Stimulated activated CD8-positive, alpha-beta memory T cell treated with anti-CD3 and anti-CD28 coated beads, Interleukin-15, amount 100 ng/mL, for 1 hour (primary cell): ENCODE data around the gene NCBP3.
"Not testable (repeated sequence)": the region's sequence is repeated elsewhere in the genome, so short reads cannot be mapped to it uniquely, and the experiment has no call there.

Experiments
- DNase-seq: peaks from one replicate; pipeline ENCODE4 v3.0.0-alpha.2; 2020; ENCODE audit warnings: low read depth

NCBP3 gene

GRCh38 chr17:3792481-3792880 is 53.6 kb downstream of the NCBP3 start:
- DNase-seq, result no peak

DNA sequence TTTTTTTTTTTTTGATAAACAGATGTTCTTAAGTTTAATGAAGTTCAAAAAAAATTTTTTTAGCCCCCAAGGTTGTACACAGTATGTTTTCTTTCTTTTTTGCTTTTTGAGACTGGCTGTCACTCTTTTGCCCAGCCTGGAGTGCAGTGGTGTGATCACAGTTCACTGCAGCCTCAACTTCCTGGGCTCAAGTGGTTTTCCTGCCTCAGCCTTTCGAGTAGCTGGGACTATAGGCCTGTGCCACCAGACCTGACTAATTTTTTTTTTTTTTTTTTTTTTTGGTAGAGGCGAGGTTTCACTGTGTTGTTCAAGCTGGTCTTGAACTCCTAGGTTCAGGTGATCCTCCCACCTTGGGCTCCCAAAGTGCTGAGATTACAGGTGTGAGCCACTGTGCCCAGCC is 57.8 kb downstream of the NCBP3 start:
- DNase-seq, result no peak

GRCh38 chr17:3785323-3785722 is 60.7 kb downstream of the NCBP3 start:
- not testable (repeated sequence) for DNase-seq

GRCh38 chr17:3782751-3783150 is 63.3 kb downstream of the NCBP3 start:
- no peak for DNase-seq

- DNase-seq, result no peak
Measured at GRCh38 chr17:3780986-3781385, 65.1 kb downstream of the NCBP3 start.

DNA sequence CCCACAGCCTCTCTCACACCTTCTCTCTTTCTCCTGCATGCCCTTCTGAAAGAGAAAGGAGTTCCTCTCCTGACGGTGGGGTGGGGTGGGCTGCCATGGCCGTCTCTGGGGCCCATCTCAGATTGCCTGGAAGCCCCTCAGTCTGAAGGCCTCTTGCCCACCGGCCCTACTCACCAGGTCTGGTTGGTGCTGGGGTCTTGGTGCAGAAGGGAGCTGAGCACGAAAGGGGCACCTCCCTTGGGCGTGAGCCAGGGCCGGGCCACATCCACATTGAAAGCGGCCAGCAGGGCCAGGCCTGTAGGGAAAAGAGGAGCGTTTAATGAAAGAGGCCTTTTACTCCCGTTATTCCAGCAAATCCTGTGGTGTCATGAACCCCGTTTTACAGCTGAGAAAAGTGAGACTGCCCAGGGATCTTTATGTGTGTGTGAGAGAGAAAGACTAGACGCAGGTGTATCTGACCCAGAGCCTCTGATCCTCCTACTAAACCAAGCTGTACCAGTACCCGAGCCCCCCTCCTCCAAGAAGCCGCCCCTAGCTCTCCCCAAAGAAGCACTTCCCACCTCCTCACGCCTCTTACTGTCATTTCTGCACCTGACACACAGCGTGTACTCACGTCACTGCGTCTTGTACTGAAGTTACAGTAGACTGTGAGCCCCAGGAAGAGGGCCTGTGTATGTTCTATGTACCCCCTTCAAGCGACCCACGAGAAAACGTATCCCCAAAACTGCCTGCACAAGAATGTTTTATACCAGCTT is 68.5 kb downstream of the NCBP3 start:
- DNase-seq, result no peak

GRCh38 chr17:3773966-3774365 is 72.1 kb downstream of the NCBP3 start:
- no peak for DNase-seq

DNA sequence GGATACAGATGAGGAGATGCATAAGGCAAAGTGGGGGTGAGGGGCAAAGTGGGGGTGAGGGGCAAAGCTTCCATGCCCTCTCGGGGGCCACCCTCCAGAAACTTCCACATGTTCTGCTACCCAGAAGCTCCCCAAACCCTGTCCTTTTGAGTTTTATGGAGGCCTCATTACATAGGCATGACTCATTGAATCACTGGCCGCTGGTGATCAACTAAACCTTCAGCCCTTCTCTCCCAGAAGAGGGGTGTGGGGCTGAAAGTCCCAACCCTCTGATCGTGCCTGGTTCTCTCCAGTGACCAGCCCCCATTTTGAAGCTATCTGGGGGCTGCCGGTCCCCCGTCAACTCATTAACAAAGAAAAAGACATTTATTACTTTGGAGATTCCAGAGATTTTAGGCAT is 72.5 kb downstream of the NCBP3 start:
- no peak for DNase-seq

DNA sequence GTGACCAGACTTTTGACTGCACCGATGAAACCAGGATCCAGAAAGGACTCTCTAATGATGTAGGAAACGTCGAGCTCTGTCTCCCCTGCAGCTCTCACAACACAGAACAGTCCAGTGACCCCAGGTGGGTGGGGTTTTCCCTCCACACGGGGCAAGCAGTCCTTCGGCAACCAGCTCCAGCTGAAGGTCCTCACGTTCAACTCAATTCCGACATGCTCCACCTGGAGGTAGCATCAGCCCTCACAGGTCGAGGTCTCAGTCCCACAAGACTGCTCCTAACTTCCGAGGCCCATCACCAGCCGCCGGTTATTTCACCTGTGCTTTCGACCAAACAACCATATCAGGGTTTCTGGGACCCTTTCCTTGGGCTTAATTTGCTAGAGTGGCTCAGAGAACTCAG is 73.3 kb downstream of the NCBP3 start:
- no peak for DNase-seq

DNA sequence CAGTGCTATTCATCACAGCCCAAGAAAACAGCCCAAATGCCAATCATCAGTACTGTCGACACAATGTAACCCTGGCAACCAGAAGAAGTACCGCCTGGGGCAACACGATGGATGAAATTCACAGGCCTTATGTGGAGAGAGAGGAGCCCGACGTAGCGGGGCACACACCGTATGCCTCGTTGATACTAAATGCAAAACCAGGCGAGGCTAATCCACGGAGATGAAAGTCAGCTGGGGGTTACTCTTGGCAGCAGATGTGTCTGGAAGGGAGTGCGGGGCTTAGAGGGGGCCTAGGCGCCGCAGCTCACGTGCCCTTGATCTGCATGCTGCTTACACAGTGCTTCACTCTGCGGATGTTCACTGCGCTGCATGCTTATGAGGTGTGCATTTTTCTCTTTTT is 74.9 kb downstream of the NCBP3 start:
- DNase-seq, result no peak

DNA sequence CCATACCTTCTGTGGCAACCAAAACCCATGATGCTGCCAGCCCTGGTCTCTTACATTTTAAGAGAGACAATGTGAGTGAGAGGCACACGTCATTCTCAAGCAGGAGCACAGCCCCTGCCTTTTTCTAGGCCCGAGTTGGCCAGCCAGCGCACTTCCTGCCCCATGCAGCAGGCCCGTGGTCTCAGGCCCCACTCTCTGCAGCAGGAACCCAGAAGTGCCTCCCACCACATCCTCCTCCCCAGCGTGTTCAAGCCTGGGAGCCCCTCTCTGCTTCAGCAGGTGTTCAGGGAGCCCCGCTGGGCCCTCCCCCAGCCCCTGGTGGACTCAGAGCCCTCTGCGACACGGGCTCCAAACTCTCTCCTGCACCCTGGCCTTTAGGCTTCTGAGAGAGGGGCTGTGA is 75.6 kb downstream of the NCBP3 start:
- no peak for DNase-seq

DNA sequence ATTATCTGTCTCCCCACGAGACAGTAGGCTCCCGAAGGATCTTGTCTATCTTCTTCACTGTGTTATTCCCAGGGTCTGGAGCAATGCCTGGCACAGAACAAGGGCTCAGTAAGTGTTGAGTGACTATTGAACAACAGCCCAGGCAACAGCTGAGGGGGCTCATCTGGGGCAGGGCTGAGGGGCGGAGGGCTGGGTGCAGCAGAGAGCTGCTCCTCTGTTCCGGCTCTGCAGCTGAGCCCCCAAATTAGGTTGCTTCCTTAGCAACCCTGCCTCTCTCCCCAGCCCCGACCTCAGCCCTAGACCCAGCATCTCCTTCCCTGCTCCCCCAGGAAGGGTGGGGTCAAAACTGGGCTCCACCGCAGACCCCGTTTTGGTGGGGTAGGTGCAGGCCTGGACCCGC is 77.3 kb downstream of the NCBP3 start:
- DNase-seq, result no peak

DNA sequence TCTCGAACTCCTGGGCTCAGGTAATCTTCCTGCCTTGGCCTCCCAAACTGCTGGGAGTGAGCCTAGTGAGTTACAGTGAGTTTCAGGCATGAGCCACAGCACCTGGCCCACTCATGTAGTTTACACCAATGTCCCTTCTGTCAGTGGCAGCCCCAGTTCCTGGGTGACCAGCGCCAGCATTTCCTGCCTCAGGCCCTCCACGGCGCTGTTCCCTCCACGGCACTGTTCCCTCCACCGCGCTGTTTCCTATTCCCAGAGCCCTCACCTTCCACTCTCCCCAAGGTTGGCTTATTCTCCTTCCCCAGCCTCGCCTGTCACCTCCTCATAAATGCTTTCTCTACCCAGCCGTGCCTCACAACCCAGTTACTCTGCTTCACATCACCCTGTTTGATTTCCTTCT is 77.7 kb downstream of the NCBP3 start:
- no peak for DNase-seq

DNA sequence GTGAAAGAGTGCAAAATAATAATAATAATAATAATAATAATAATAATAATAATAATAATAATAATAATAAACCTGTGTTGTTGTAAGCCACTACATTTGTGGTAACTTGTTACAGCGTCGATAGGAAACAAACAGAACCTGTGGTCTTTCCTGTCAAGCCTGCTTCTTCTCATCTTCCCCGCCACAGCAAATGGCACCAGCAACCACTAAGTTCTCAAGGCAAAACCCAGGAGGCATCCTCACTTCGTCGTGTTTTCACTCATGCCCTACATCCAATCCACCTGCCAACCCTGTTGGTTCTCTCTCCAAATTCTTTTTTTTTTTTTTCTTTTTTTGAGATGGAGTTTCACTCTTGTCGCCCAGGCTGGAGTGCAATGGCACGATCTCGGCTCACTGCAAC is 79.3 kb downstream of the NCBP3 start:
- DNase-seq, result no peak

GRCh38 chr17:3765981-3766380 is 80.1 kb downstream of the NCBP3 start:
- DNase-seq, result no peak

DNA sequence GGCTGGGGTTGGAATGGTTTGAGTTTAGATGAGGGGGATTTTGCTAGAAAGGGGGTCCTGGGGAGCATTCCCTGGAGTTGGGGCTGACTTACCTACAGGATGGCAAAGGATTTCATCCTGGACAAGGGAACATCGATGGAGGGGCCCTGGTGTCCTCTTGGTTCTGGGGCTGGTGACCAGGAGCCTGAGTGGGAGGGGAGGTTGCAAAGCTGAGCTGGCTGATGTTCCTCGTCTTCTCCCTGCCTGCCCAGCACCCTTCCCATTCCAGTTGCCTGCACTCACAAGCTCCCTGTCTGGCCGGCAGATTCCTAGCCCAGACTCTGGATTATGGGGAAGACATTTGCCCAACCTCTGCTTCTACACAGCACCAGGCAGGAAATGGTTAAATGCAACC is 82.3 kb downstream of the NCBP3 start:
- no peak for DNase-seq

DNA sequence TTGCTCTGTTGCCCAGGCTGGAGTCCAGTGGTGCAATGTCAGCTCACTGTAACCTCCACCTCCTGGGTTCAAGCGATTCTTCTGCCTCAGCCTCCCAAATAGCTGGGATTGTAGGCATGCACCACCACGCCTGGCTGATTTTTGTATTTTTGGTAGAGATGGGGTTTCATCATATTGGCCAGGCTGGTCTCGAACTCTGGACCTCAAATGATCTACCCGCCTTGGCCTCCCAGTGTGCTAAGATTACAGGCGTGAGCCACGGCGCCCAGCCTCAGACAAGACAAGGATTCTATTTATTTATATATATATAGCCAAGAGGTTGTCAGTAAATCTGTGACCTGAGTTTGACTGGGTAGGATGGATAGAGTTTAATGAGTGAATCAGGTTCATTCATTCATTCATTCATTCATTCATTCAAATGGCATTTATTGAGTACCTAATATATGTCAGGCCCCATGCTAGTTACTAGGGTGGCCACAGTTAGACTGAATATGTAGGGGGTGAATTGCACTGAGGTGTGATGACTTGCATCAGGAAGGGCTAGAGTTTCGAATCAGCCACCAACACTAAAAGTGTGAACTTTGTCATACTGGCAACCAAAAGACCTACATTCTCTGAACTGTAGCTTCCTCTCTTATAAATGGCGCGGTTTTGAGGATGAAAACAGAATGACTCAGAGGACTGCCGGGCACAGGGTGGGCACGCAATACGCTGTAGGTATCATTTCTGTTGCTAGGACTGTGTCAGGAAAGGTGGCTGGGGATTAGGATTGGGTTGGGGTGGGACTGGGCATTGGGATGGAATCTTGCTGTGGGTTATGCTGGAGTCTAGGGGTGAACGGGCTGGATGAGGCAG is 82.9 kb downstream of the NCBP3 start:
- no peak for DNase-seq

- DNase-seq, result no peak
Measured at GRCh38 chr17:3761918-3762380, 84.1 kb downstream of the NCBP3 start.

DNA sequence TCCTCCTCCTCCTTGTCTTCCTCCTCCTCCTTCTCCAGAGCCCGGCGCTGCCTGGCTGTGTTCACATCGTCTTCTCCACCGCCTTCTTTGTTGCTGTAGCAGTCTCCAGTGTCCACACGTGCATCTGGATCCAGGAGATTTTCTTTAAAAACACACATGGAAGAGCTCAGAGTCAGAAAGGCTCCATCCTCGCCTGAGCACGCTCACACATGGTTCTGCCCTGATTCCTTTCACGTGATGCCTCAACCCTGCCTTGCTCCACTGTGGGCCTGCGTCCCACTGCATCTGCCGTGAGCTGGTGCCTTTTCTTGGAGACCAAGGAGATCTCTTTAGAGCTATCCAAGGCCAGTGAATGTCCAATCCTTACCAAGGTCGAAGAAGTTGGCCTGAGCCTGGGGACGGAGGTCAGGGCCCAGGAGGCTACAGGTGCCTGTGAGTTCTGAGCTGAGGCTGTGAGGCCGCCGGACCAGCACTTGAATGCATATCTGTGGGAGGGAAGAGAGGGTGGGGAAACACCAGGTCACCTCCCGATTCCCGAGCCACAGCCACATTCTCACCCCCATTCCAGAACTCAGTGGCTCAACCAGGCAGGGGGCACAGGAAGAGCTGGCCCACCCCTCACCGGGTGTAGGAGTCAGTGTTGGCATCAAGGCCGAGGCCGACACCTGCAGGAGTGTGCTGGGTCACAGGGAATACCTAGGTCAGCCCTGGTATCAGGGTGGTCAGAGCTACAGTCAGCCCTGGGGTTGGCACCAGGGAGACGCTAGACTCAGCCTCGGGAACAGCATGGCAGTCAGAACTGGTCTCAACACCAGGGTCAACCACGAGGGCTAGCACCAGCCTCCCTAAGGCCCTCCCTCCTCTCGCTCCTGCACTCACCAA is 84.8 kb downstream of the NCBP3 start:
- no peak for DNase-seq

DNA sequence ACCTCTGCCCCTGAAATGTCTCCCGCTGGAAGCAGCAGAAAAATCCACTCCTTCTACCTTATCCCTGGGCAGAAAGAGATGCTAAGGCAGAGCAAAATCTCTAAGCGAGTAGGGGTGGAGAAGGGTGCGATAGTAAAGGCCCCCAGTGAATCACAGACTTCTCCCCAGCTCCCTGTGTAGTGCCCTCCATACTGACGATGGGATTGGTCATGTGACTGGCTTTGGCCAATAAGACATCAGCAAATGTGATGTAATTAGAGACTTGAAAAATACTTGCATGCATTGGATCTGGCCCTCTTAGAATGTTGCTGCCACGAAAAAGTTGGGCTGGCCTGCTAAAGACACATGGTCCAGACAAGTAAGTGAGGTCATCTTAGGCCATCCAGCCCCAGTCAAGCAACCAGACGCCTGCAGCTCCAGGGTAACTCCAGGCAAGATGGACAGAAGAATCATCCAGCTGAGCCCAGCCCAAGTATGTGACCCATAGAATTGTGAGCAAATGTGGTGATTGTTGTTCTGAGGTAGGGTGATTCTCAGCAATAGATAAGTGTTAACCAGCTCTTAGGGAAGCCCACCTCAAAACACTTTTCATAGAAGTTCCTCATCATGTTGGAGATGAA is 86.3 kb downstream of the NCBP3 start:
- DNase-seq, result no peak

DNA sequence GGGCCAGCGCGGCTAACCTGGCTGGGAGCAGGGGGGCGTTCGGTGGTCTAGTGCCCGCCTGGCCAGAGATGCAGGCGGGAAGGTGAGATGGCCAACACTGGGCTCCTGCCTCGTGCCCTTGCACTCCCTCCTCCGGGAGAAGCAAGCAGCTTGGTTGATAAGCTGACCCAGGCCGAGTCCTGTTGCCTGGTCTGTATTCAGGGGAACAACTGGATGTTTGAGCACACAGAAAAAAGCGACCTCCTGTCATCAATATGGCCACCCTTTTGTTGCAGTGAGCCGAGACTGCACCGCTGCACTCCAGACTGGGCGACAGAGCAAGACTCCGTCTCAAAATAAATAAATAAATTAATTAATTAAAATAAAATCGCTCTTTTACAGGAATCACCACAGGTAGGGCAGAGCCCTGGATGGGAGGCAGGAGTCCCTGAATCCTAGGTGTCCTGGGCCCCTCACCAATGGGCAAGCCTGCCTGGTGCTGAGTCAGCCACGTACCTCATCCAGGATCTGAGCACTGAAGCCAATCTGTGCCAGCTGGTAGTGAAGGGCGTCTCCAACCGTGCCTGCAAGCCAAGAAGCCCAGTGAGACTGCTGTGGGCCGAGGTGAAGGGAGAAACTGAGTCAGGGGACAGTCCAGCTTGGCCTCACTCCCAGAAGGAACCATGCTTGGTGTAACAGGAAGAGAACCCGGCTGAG is 90.6 kb downstream of the NCBP3 start:
- DNase-seq, result no peak
